ENCODE data around the gene DCAF10.

Gene DCAF10

GRCh38 chr9:37904445-37905130 lies 104.0 kb downstream of the DCAF10 start:
- DNase-seq (ENCODE audit: low read depth), result no peak
- TF ChIP-seq CTCF (conservative IDR thresholded peaks at IDR 0.05; ENCODE audit: low read depth, low read length), result no peak
- peak overlapping the region; percentile 81 for H3K4me3 ChIP-seq (ENCODE audit: low read length)

GRCh38 chr9:37905131-37905505 lies 104.5 kb downstream of the DCAF10 start:
- no peak for TF ChIP-seq CTCF (conservative IDR thresholded peaks at IDR 0.05; ENCODE audit: low read depth, low read length)
- no peak for DNase-seq (ENCODE audit: low read depth)
- peak overlapping the region; percentile 81 for H3K4me3 ChIP-seq (ENCODE audit: low read length)

GRCh38 chr9:37905776-37906175 lies 105.2 kb downstream of the DCAF10 start:
- no peak for DNase-seq (ENCODE audit: low read depth)
- TF ChIP-seq CTCF (conservative IDR thresholded peaks at IDR 0.05; ENCODE audit: low read depth, low read length), result no peak
- no peak overlapping the region for H3K4me3 ChIP-seq (ENCODE audit: low read length)

GRCh38 chr9:37906312-37907239 lies 106.0 kb downstream of the DCAF10 start:
- H3K4me3 ChIP-seq (ENCODE audit: low read length), result no peak overlapping the region
- no peak for DNase-seq (ENCODE audit: low read depth)
- TF ChIP-seq CTCF (conservative IDR thresholded peaks at IDR 0.05; ENCODE audit: low read depth, low read length), result no peak

GRCh38 chr9:37908283-37908682 lies 107.7 kb downstream of the DCAF10 start:
- H3K4me3 ChIP-seq (ENCODE audit: low read length), result no peak overlapping the region
- DNase-seq (ENCODE audit: low read depth), result no peak
- no peak for TF ChIP-seq CTCF (conservative IDR thresholded peaks at IDR 0.05; ENCODE audit: low read depth, low read length)

- no peak for TF ChIP-seq CTCF (conservative IDR thresholded peaks at IDR 0.05; ENCODE audit: low read depth, low read length)
- H3K4me3 ChIP-seq (ENCODE audit: low read length), result no peak overlapping the region
- DNase-seq (ENCODE audit: low read depth), result no peak
These were observed 108.1 kb downstream of the DCAF10 start for GRCh38 chr9:37908698-37909186.
